Nephron (organoid): ENCODE results near the gene ZFYVE28.
"Not testable (repeated sequence)": the region's sequence is repeated elsewhere in the genome, so short reads cannot be mapped to it uniquely, and the experiment has no call there.

Source experiments
- H3K27ac Mint-ChIP-seq, 3 experiments: 2 replicates each; pipeline ENCODE4 v1.8.0; 2020; ENCODE audit warnings: mixed read lengths in 3 of 3, mild to moderate bottlenecking in 2 of 3, moderate library complexity in 1 of 3
- H3K27me3 Mint-ChIP-seq: 2 replicates; pipeline ENCODE4 v1.8.0; 2021; ENCODE audit warnings: low read depth, mild to moderate bottlenecking, moderate library complexity, mixed read lengths
- H3K36me3 Mint-ChIP-seq: 2 replicates; pipeline ENCODE4 v1.8.0; 2020; ENCODE audit warnings: low read depth, mixed read lengths
- H3K4me1 Mint-ChIP-seq: 2 replicates; pipeline ENCODE4 v1.8.0; 2020; ENCODE audit warnings: mixed read lengths
- H3K4me3 Mint-ChIP-seq, 3 experiments: 2 replicates each; pipeline ENCODE4 v1.8.0; 2020; ENCODE audit warnings: mild to moderate bottlenecking in 3 of 3, mixed read lengths in 3 of 3, moderate library complexity in 2 of 3
- H3K9me3 Mint-ChIP-seq: 2 replicates; pipeline ENCODE4 v1.8.0; 2020; ENCODE audit warnings: mixed read lengths
- TF ChIP-seq, protein P1 (sequence below), 3 experiments: fragments of 200-600 bp; sonication (generic); IDR thresholded peaks; one replicate each; pipeline ENCODE4 v1.5.0; 2021; ENCODE audit warnings: antibody characterized with exemption in 3 of 3; ENCODE audit not compliant: unreplicated experiment in 3 of 3

Gene ZFYVE28

DNA sequence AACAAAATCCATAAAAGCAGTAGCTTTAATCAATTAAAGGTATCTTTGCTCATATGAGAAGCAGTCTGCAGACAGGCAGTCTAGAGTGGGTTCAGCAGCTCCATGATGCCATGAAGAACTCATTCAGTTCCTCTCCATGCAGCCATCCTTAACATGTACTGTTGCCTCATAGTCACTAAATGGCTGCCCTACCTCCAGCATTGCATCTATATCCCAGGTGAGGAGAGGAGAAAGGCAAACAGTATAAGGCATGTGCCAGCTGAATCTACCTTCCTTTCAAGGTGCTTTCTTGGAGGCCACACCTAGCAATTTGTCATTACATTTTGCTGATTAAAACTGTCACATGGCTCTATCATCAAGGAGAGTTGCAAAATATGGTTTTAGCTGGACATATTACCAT is 13.6 kb upstream of the ZFYVE28 start:
- Mint-ChIP-seq H3K4me1 (peaks cover 7% of the 10 kb centered on the region), H3K27ac (no peak overlapping the region), H3K4me3 (no peak overlapping the region), H3K36me3 (no peaks in the 10 kb centered on the region), H3K27me3 (peaks cover 21% of the 10 kb centered on the region), H3K9me3 (no peaks in the 10 kb centered on the region)
- TF ChIP-seq, protein P1, sequence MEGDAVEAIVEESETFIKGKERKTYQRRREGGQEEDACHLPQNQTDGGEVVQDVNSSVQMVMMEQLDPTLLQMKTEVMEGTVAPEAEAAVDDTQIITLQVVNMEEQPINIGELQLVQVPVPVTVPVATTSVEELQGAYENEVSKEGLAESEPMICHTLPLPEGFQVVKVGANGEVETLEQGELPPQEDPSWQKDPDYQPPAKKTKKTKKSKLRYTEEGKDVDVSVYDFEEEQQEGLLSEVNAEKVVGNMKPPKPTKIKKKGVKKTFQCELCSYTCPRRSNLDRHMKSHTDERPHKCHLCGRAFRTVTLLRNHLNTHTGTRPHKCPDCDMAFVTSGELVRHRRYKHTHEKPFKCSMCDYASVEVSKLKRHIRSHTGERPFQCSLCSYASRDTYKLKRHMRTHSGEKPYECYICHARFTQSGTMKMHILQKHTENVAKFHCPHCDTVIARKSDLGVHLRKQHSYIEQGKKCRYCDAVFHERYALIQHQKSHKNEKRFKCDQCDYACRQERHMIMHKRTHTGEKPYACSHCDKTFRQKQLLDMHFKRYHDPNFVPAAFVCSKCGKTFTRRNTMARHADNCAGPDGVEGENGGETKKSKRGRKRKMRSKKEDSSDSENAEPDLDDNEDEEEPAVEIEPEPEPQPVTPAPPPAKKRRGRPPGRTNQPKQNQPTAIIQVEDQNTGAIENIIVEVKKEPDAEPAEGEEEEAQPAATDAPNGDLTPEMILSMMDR (IDR thresholded peaks at IDR 0.05; ENCODE audit: unreplicated experiment in 3 of 3) = no peak

DNA sequence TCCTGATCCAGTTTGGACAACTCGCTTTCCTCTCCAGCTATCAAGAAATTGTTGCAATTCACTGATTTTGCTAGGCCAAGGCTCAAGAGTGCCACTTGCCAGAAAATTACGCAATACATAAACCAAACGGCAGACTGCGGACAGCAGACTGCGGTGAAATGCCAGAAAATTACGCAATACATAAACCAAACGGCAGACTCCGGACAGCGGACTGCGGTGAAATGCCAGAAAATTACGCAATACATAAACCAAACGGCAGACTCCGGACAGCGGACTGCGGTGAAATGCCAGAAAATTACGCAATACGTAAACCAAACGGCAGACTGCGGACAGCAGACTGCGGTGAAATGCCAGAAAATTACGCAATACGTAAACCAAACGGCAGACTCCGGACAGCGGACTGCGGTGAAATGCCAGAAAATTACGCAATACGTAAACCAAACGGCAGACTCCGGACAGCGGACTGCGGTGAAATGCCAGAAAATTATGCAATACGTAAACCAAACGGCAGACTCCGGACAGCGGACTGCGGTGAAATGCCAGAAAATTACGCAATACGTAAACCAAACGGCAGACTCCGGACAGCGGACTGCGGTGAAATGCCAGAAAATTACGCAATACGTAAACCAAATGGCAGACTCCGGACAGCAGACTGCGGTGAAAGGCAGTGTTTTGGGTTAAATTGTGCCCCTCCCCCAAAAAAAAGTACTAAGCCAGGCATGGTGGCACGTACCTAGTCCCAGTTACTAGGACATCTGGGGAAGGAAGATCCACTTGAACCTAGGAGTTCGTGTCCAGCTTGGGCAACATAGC is 11.7 kb upstream of the ZFYVE28 start:
- H3K4me1 Mint-ChIP-seq, H3K36me3 Mint-ChIP-seq, H3K4me3 Mint-ChIP-seq, H3K9me3 Mint-ChIP-seq, H3K27ac Mint-ChIP-seq: not testable (repeated sequence)
- peaks cover 16% of the 10 kb centered on the region for H3K27me3 Mint-ChIP-seq

DNA sequence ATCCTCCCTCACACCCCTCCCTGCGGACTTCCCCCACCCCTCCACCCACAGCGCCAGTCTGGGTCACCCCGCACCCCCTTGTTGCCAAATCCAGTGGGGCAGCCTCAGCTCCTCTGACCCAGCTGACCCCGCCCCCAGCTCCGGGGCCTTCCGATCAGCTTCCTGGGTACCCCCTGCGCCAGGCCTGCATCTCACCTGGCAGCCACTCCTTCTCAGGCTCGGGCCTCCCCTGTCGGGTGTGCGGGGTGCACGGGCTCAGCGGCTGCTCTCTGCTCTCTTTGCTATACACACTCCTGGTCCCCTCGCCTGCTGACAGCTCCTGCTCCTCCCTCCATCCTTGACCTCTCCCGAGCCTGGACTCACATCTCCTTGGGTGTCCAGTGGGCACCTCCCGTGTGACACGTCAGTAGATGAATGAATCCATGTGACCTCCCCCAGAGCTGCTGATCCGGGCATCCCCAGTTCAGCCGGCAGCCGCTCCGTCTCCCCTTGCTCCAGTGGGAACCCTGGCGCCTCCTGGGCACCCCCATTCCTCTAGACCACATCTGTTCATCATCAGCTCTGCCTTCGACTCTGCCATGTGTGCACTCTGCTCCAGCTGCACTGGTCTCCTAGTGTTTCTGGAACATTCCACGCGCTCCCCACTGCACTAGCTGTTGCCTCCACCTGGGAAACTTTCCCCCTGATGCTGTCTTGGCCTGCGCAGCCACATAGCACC is 10.2 kb upstream of the ZFYVE28 start:
- Mint-ChIP-seq H3K27ac (no peak overlapping the region), H3K4me1 (peaks cover 2% of the 10 kb centered on the region), H3K9me3 (no peaks in the 10 kb centered on the region), H3K36me3 (no peaks in the 10 kb centered on the region), H3K4me3 (no peak overlapping the region), H3K27me3 (peaks cover 16% of the 10 kb centered on the region)
- TF ChIP-seq, protein P1 (IDR thresholded peaks at IDR 0.05; ENCODE audit: unreplicated experiment in 3 of 3) = no peak

DNA sequence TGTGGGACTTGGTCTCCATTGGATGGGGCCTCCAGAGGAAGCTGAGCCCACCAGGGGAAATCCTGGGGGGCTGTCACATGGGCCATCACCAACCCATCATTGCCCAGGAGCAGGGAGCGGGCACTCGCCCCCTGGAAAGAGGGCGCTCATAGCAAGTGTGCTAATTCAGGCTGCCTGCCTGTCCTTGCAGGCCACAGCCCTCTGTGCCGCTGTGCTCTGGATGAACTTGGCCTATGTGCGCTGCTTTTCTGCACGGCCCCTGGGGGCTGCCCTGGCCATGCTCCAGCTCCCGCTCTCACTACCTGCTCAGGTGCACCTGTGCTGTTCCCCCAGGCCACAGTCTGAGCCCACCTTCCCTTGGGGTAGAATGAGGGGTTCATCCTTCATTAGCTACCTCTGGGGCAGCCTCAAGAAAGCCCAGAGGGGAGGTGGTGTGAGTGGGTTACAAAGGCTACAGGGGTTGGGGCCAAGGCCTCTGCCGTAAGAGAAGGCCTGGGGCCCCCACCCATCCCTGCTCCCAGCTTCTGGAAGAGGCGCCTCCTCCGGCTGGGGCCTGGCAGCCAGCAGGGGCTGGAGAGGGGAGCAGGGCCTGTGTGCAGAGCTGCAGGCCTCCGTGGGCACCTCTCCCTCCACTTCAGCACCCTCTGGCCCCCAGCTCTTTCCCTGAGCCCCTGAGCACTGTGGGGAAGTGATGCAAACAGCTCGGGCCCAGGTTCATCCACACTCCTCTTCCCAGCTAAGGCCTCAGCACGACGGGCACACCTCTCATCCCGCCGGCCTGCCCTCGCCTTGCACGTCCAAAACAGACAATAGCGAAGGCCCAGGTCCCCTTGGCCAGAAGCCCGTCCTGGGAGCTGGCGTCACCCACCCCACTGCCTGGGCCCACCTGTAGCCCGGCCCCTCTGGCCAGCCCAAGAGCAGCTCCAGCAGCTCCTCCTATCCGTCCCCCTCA is 9.2 kb upstream of the ZFYVE28 start:
- Mint-ChIP-seq H3K4me1 (no peaks in the 10 kb centered on the region), H3K27me3 (peaks cover 22% of the 10 kb centered on the region), H3K27ac (no peak overlapping the region), H3K9me3 (no peaks in the 10 kb centered on the region), H3K36me3 (no peaks in the 10 kb centered on the region), H3K4me3 (no peak overlapping the region)
- TF ChIP-seq, protein P1 (IDR thresholded peaks at IDR 0.05; ENCODE audit: unreplicated experiment in 3 of 3) = no peak

DNA sequence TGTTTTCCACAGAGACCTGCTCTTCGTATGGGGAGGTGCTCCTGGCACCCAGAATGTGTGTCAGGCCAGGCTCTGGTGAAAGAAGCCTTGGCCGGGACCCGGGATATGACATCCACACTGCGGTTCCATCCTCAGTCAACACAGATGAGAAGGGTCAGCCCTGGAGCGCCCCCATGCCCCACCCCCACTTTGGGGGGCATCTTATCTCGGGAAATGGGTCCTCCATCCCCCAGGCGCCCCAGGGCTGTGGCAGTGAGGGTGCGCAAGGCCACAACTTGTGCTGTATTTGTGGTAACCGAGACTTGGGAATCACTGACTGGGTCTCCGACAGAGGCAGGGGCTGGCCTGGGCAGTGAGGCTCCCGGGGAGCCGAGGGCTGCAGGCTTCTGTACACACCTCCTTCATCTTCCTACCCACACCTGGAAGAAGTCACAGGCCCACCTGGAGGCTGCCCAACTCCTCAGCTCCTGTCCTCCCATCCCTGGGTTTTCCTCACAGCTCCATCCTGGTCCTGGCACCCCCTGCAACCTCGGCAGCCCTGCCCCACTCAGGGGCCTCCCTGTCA is 8.3 kb upstream of the ZFYVE28 start:
- H3K27me3 Mint-ChIP-seq = peaks cover 27% of the 10 kb centered on the region
- no peak overlapping the region for H3K27ac Mint-ChIP-seq
- H3K36me3 Mint-ChIP-seq = no peaks in the 10 kb centered on the region
- TF ChIP-seq, protein P1 (IDR thresholded peaks at IDR 0.05; ENCODE audit: unreplicated experiment in 3 of 3) = no peak
- no peaks in the 10 kb centered on the region for H3K9me3 Mint-ChIP-seq
- H3K4me1 Mint-ChIP-seq = no peaks in the 10 kb centered on the region
- no peak overlapping the region for H3K4me3 Mint-ChIP-seq

DNA sequence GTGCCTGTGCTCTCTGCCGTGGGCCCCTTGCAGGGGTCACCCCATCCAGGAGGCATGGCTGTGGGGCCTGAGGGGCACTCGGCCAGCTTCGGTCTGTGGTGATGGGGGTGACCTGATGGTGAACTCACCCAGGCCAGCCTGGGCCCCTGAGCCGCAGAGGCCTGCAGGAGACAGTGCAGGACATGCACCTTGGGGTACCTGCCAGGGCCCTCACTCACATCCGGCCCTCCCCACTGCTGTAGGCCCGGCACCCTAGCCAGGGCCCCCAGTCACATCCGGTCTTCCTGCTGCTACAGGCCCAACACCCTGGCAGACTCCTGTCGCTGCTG is 7.6 kb upstream of the ZFYVE28 start:
- no peaks in the 10 kb centered on the region for H3K36me3 Mint-ChIP-seq
- TF ChIP-seq, protein P1 (IDR thresholded peaks at IDR 0.05; ENCODE audit: unreplicated experiment in 3 of 3) = no peak
- H3K4me1 Mint-ChIP-seq = no peaks in the 10 kb centered on the region
- no peak overlapping the region for H3K27ac Mint-ChIP-seq
- no peaks in the 10 kb centered on the region for H3K9me3 Mint-ChIP-seq
- H3K27me3 Mint-ChIP-seq = peaks cover 34% of the 10 kb centered on the region
- no peak overlapping the region for H3K4me3 Mint-ChIP-seq
